MM.1S (cell line): Measurements from ENCODE around the gene GAL.

ENCODE experiments used
- EZH2 ChIP-seq: fragments of 300-600 bp; sonication (generic); optimal IDR thresholded peaks from 2 replicates; pipeline ENCODE3; 2017; ENCODE audit warnings: low read depth, mild to moderate bottlenecking, antibody characterized with exemption, low read length, mixed read lengths
- EZH2phosphoT487 ChIP-seq: fragments of 300-600 bp; sonication (generic); IDR thresholded peaks from 2 replicates; pipeline ENCODE4 v1.6.1; 2018; ENCODE audit warnings: antibody characterized with exemption, low read length
- TF ChIP-seq, protein P1 (sequence below): fragments of 300-600 bp; sonication (generic); IDR thresholded peaks from 2 replicates; pipeline ENCODE4 v1.5.1; 2016; ENCODE audit warnings: antibody characterized with exemption, low read length, mixed read lengths

DNA sequence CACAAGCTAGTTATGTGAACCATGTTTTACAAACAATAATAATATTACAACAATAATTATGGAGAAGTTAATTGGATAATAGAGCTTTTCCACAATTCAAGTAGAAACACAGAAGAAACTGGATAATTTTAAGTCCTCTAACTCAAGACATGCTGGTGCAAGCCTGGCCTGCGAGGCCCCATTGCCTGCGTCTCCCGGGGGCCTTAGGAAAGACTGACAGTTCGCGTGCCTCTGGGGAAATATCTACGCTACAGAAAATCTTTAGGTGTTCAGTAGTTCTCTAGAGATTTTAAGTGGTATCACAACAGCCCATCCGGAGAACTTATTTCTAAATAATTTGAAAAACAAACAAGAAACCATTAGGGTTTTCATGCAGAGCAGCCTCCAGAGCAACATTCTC is 23.2 kb downstream of the GAL start:
- TF ChIP-seq, protein P1, sequence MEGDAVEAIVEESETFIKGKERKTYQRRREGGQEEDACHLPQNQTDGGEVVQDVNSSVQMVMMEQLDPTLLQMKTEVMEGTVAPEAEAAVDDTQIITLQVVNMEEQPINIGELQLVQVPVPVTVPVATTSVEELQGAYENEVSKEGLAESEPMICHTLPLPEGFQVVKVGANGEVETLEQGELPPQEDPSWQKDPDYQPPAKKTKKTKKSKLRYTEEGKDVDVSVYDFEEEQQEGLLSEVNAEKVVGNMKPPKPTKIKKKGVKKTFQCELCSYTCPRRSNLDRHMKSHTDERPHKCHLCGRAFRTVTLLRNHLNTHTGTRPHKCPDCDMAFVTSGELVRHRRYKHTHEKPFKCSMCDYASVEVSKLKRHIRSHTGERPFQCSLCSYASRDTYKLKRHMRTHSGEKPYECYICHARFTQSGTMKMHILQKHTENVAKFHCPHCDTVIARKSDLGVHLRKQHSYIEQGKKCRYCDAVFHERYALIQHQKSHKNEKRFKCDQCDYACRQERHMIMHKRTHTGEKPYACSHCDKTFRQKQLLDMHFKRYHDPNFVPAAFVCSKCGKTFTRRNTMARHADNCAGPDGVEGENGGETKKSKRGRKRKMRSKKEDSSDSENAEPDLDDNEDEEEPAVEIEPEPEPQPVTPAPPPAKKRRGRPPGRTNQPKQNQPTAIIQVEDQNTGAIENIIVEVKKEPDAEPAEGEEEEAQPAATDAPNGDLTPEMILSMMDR, result no peak
- TF ChIP-seq EZH2, result no peak
- no peak for TF ChIP-seq EZH2phosphoT487
